H1 (cell line): ENCODE data around the gene NELL1. TPM values are rescaled to one million over a fixed set of nuclear protein-coding genes. Genes with fewer than 3 reads are reported as not detected.

Source experiments
- CTCF ChIA-PET: fragments of 300-600 bp; sonication (Branson Sonifier 250); formaldehyde crosslinking; loops from one replicate; lab custom pipeline; 2021; ENCODE audit not compliant: partially characterized antibody; lab: Charles Lee
- POLR2A ChIA-PET: fragments of 300-600 bp; sonication (Branson Sonifier 250); formaldehyde crosslinking; loops from one replicate; lab custom pipeline; 2021; ENCODE audit warnings: inconsistent platforms; ENCODE audit not compliant: partially characterized antibody; lab: Charles Lee
- DNase-seq, 2 experiments: peaks; one replicate each; pipeline versions ENCODE4 v3.0.0 to v3.0.0-alpha.2; 2010 to 2022; ENCODE audit warnings: low spot score in 2 of 2, low read depth in 1 of 2, mixed read lengths in 1 of 2
- FAIRE-seq: peaks from 2 replicates; lab custom pipeline; 2011; peaks lifted over from hg19 to GRCh38; lab: Jason Lieb, UNC
- H2AFZ ChIP-seq: 2 replicates; pipeline ENCODE4 v1.8.1; 2012; ENCODE audit warnings: low read length, inconsistent platforms
- H2AK5ac ChIP-seq: 2 replicates; pipeline ENCODE4 v1.6.1; 2013; ENCODE audit warnings: low read depth, low read length
- H2BK120ac ChIP-seq: replicated peaks from 2 replicates; pipeline ENCODE3; 2013; ENCODE audit warnings: low read depth, low read length, inconsistent platforms
- H2BK12ac ChIP-seq: 2 replicates; pipeline ENCODE4 v1.6.1; 2013; ENCODE audit warnings: low read depth, low read length
- H2BK15ac ChIP-seq: 2 replicates; pipeline ENCODE4 v1.6.1; 2013; ENCODE audit warnings: low read length
- H2BK20ac ChIP-seq: 2 replicates; pipeline ENCODE4 v1.6.1; 2013; ENCODE audit warnings: low read length
- H2BK5ac ChIP-seq: 2 replicates; pipeline ENCODE4 v1.6.1; 2013; ENCODE audit warnings: low read depth, low read length
- H3K14ac ChIP-seq: 2 replicates; pipeline ENCODE4 v1.6.1; 2013; ENCODE audit warnings: inconsistent platforms; ENCODE audit not compliant: insufficient read length
- H3K18ac ChIP-seq: 2 replicates; pipeline ENCODE4 v1.6.1; 2013; ENCODE audit warnings: low read length; ENCODE audit errors: extremely low read depth
- H3K23ac ChIP-seq: 2 replicates; pipeline ENCODE4 v1.6.1; 2013; ENCODE audit warnings: inconsistent platforms; ENCODE audit not compliant: insufficient read length
- H3K23me2 ChIP-seq: 2 replicates; pipeline ENCODE4 v1.6.1; 2013; ENCODE audit warnings: low read depth, low read length
- H3K27ac ChIP-seq: 2 replicates; pipeline ENCODE4 v1.6.1; 2011; ENCODE audit warnings: low read depth, low read length, inconsistent platforms
- H3K27me3 ChIP-seq, 4 experiments: replicated peaks in 1 of 4; 1 replicate in 1 of 4; 2 replicates in 3 of 4; pipeline versions ENCODE4 v1.6.1 to v1.8.1; 2011 to 2013; ENCODE audit warnings: low read length in 3 of 4, mild to moderate bottlenecking in 3 of 4, inconsistent platforms in 2 of 4, mixed read lengths in 2 of 4, moderate library complexity in 1 of 4; ENCODE audit not compliant: control insufficient read depth in 3 of 4, insufficient read depth in 3 of 4; ENCODE audit errors: extremely low read depth in 1 of 4
- H3K36me3 ChIP-seq, 4 experiments: 2 replicates each; pipeline versions ENCODE4 v1.6.1 to v1.8.1; 2011 to 2013; ENCODE audit warnings: mild to moderate bottlenecking in 4 of 4, low read length in 3 of 4, moderate library complexity in 2 of 4, control low read depth in 1 of 4, inconsistent platforms in 1 of 4; ENCODE audit not compliant: insufficient read depth in 4 of 4, control insufficient read depth in 2 of 4
- H3K4ac ChIP-seq: replicated peaks from 2 replicates; pipeline ENCODE3; 2013; ENCODE audit warnings: low read length, low read depth, mixed read lengths, inconsistent platforms; ENCODE audit not compliant: insufficient read length
- H3K4me1 ChIP-seq, 4 experiments: replicated peaks in 1 of 4; 1 replicate in 1 of 4; 2 replicates in 3 of 4; pipeline versions ENCODE4 v1.6.1 to v1.8.1; 2011 to 2013; ENCODE audit warnings: low read length in 3 of 4, inconsistent platforms in 2 of 4, mixed read lengths in 1 of 4; ENCODE audit not compliant: insufficient read depth in 4 of 4, control insufficient read depth in 3 of 4
- H3K4me2 ChIP-seq, 2 experiments: 2 replicates each; pipeline versions ENCODE4 v1.6.1 to v1.8.1; 2011 to 2013; ENCODE audit warnings: low read depth in 2 of 2, low read length in 2 of 2, control low read depth in 1 of 2, inconsistent platforms in 1 of 2, mild to moderate bottlenecking in 1 of 2; ENCODE audit not compliant: insufficient read depth in 1 of 2
- H3K4me3 ChIP-seq, 4 experiments: fragments of 200-600, 300-600 bp in 1 of 4; sonication (generic), shearing (Covaris generic), sonication (Bioruptor Twin) in 1 of 4; 2 replicates each; pipeline versions ENCODE4 v1.5.1 to v1.8.1; 2011 to 2016; ENCODE audit warnings: low read length in 4 of 4, low read depth in 3 of 4, control low read depth in 2 of 4, inconsistent platforms in 2 of 4, mild to moderate bottlenecking in 2 of 4, mixed read lengths in 1 of 4, moderate library complexity in 1 of 4; ENCODE audit not compliant: insufficient read depth in 2 of 4; ENCODE audit errors: extremely low read depth in 1 of 4
- H3K56ac ChIP-seq: replicated peaks from 2 replicates; pipeline ENCODE3; 2013; ENCODE audit warnings: low read depth, mild to moderate bottlenecking, mixed read lengths, low read length, inconsistent platforms; ENCODE audit not compliant: insufficient read length
- H3K79me1 ChIP-seq: 2 replicates; pipeline ENCODE4 v1.6.1; 2013; ENCODE audit warnings: low read depth, low read length, control low read depth
- H3K79me2 ChIP-seq, 2 experiments: 2 replicates each; pipeline versions ENCODE4 v1.6.1 to v1.8.1; 2012 to 2013; ENCODE audit warnings: low read length in 2 of 2, mild to moderate bottlenecking in 2 of 2, inconsistent platforms in 1 of 2; ENCODE audit not compliant: insufficient read depth in 2 of 2, control insufficient read depth in 1 of 2
- H3K9ac ChIP-seq, 4 experiments: replicated peaks in 1 of 4; 1 replicate in 1 of 4; 2 replicates in 3 of 4; pipeline versions ENCODE4 v1.6.1 to v1.8.1; 2011 to 2013; ENCODE audit warnings: low read depth in 3 of 4, low read length in 3 of 4, control low read depth in 2 of 4, mild to moderate bottlenecking in 2 of 4, moderate library complexity in 2 of 4, inconsistent platforms in 1 of 4; ENCODE audit errors: extremely low read depth in 1 of 4
- H3K9me3 ChIP-seq, 2 experiments: 2 replicates each; pipeline versions ENCODE4 v1.6.1 to v1.8.1; 2012 to 2013; ENCODE audit warnings: mild to moderate bottlenecking in 2 of 2, moderate library complexity in 2 of 2, control low read depth in 1 of 2, inconsistent platforms in 1 of 2, low read depth in 1 of 2, low read length in 1 of 2, mixed read lengths in 1 of 2; ENCODE audit not compliant: insufficient read depth in 2 of 2
- H4K20me1 ChIP-seq, 2 experiments: replicated peaks in 1 of 2; 2 replicates each; pipeline versions ENCODE3 to v1.8.1; 2011 to 2013; ENCODE audit warnings: inconsistent platforms in 2 of 2, low read length in 2 of 2, mild to moderate bottlenecking in 1 of 2; ENCODE audit not compliant: insufficient read depth in 2 of 2, control insufficient read depth in 1 of 2
- H4K5ac ChIP-seq: 2 replicates; pipeline ENCODE4 v1.6.1; 2013; ENCODE audit warnings: low read length, low read depth, mixed read lengths, inconsistent platforms; ENCODE audit not compliant: insufficient read length
- H4K8ac ChIP-seq: 2 replicates; pipeline ENCODE4 v1.8.0; 2013; ENCODE audit warnings: mild to moderate bottlenecking, moderate library complexity, low read length, inconsistent platforms; ENCODE audit not compliant: insufficient read depth; ENCODE audit errors: extremely low read depth
- H4K91ac ChIP-seq: replicated peaks from 2 replicates; pipeline ENCODE3; 2013; ENCODE audit warnings: low read length, mixed read lengths, inconsistent platforms; ENCODE audit not compliant: insufficient read length
- BRCA1 ChIP-seq: IDR thresholded peaks from 2 replicates; pipeline ENCODE4 v1.6.1; 2012; ENCODE audit warnings: low read depth, low read length, improper control_type of control experiment
- CHD2 ChIP-seq: IDR thresholded peaks from 2 replicates; pipeline ENCODE4 v1.6.1; 2012; ENCODE audit warnings: low read length, improper control_type of control experiment
- EZH2 ChIP-seq: fragments of 200-600 bp; sonication (generic); IDR thresholded peaks from 2 replicates; pipeline ENCODE4 v1.7.1; 2012; ENCODE audit warnings: low read depth, mild to moderate bottlenecking, moderate library complexity, low read length, inconsistent platforms; ENCODE audit not compliant: severe bottlenecking
- FOSL1 ChIP-seq: IDR thresholded peaks from 2 replicates; pipeline ENCODE4 v1.6.1; 2011; ENCODE audit warnings: mild to moderate bottlenecking, low read depth, low read length, moderate library complexity; ENCODE audit not compliant: insufficient read depth
- GTF2F1 ChIP-seq: IDR thresholded peaks from 2 replicates; pipeline ENCODE4 v1.6.1; 2012; ENCODE audit warnings: low read depth, low read length, improper control_type of control experiment, borderline replicate concordance
- HDAC6 ChIP-seq: IDR thresholded peaks from one replicate; pipeline ENCODE4 v1.7.1; 2012; ENCODE audit warnings: low read depth, mild to moderate bottlenecking, inconsistent platforms, low read length, moderate library complexity
- JUND ChIP-seq: IDR thresholded peaks from 2 replicates; pipeline ENCODE4 v1.6.1; 2011; ENCODE audit warnings: mild to moderate bottlenecking, improper control_type of control experiment, low read length
- KDM4A ChIP-seq: IDR thresholded peaks from one replicate; pipeline ENCODE4 v1.7.1; 2012; ENCODE audit warnings: low read depth, mild to moderate bottlenecking, moderate library complexity, low read length, inconsistent platforms; ENCODE audit not compliant: severe bottlenecking
- NANOG ChIP-seq: IDR thresholded peaks from 2 replicates; pipeline ENCODE4 v1.6.1; 2011; ENCODE audit warnings: low read length, low read depth, mild to moderate bottlenecking, inconsistent platforms; ENCODE audit not compliant: insufficient read depth, poor library complexity, severe bottlenecking
- POLR2A ChIP-seq, 2 experiments: IDR thresholded peaks; 1 replicate in 1 of 2; 2 replicates in 1 of 2; pipeline ENCODE4 v1.6.1; 2011; ENCODE audit warnings: low read depth in 2 of 2, low read length in 2 of 2, mild to moderate bottlenecking in 2 of 2; ENCODE audit errors: control extremely low read depth in 1 of 2
- POU5F1 ChIP-seq: IDR thresholded peaks from 2 replicates; pipeline ENCODE4 v1.6.1; 2011; ENCODE audit warnings: low read depth, mild to moderate bottlenecking, low read length, moderate library complexity
- SAP30 ChIP-seq: fragments of 300-600 bp; sonication (generic); IDR thresholded peaks from 2 replicates; pipeline ENCODE4 v1.7.1; 2012; ENCODE audit warnings: low read length, moderate library complexity, mild to moderate bottlenecking, inconsistent platforms; ENCODE audit not compliant: insufficient read depth, insufficient replicate concordance
- SP4 ChIP-seq: IDR thresholded peaks from 2 replicates; pipeline ENCODE4 v1.6.1; 2012; ENCODE audit warnings: low read length, inconsistent platforms
- TAF7 ChIP-seq: optimal IDR thresholded peaks from 2 replicates; pipeline ENCODE3; 2011; ENCODE audit warnings: low read depth, mild to moderate bottlenecking, inconsistent platforms, low read length, moderate library complexity, borderline replicate concordance
- TCF12 ChIP-seq: IDR thresholded peaks from 2 replicates; pipeline ENCODE4 v1.6.1; 2011; ENCODE audit warnings: low read depth, mild to moderate bottlenecking, low read length
- WGBS, 2 experiments: shearing (Covaris generic) in 1 of 2; methylation state at CpG; one replicate each; pipeline versions ENCODE4 v1.1.6 to v1.1.7; 2013 to 2015; ENCODE audit warnings: low lambda C conversion rate in 2 of 2, mixed read lengths in 2 of 2, inconsistent platforms in 1 of 2, low coverage in 1 of 2, missing lambda C conversion rate in 1 of 2; ENCODE audit not compliant: insufficient replicate concordance in 2 of 2, insufficient coverage in 1 of 2, insufficient read length in 1 of 2; ENCODE audit errors: extremely low coverage in 1 of 2, missing lambda C conversion rate in 1 of 2; 5-methylcytosine and 5-hydroxymethylcytosine counted together
- polyA plus RNA-seq, 7 experiments: library from polyadenylated mRNA; depleted of rRNA in 3 of 7; stranded (reverse) in 5 of 7; unstranded in 2 of 7; fragments of >200 nt in 5 of 7; fragments of 200-250 nt in 2 of 7; gene quantifications; 1 replicate in 5 of 7; 2 replicates in 1 of 7; 4 replicates in 1 of 7; pipeline versions ENCODE4 v1.2.1 to v1.2.3, GENCODE V29; 2011 to 2013; ENCODE audit warnings: missing spikeins in 2 of 7, mixed read lengths in 2 of 7
- total RNA-seq: library from RNA; stranded (reverse); fragmentation: NEBNext Ultra II Directional; extraction: Animal tissue kit (Norgen Biotek cat#: 25700); gene quantifications from 2 replicates; pipeline ENCODE4 v1.2.1, GENCODE V29; 2021

NELL1 gene
- total and polyA plus RNA-seq, 2 of the 8 experiments (the other 6 are each of a cell fraction or from before 2014, with no cell fraction given) = 0.21 TPM; not detected in 1

DNA sequence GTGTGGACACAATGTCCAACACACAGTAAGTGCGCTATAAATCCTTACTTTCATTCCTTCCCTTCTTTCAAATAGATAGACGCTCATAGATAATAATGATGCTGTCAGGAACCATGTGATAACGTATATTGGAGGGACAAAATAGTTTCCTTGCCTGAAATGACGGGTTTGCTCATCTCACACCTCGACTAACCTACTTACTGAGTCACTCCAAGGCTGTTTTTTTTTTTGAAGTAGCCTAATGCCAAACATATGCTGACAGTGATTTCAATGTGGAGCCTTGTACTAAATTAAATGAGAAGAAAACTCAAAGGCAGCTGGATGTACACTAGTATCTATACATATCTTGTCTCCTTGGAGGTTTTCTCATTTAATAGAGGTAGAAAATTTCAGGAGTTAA is 400.5 kb downstream of the NELL1 start:
- no peaks in the 10 kb centered on the region for H3K36me3 ChIP-seq
- H2BK15ac ChIP-seq = no peak overlapping the region
- H3K79me2 ChIP-seq = no peaks in the 10 kb centered on the region
- WGBS, 2 experiments = 93% methylated on average over 5 of the region's 5 CpGs; no CpG with 5 or more reads in 1 of the 2 experiments
- peaks cover 0 to 5% (median 2%) of the 10 kb centered on the region in 4 experiments; a peak in 2 of 7 replicates for H3K4me1 ChIP-seq
- no peaks in the 10 kb centered on the region; the same call in 1 of the 2 replicates for H3K23me2 ChIP-seq
- H4K20me1 ChIP-seq = no peaks in the 10 kb centered on the region
- H3K18ac ChIP-seq = no peak overlapping the region
- no peak overlapping the region for H4K91ac ChIP-seq
- no peak for DNase-seq
- no peak overlapping the region for H2AFZ ChIP-seq
- no peak overlapping the region for H3K4ac ChIP-seq
- H2BK12ac ChIP-seq = no peak overlapping the region
- H3K27me3 ChIP-seq = no peaks in the 10 kb centered on the region
- no peak overlapping the region for H2AK5ac ChIP-seq
- ChIA-PET CTCF (interaction anchor here (1.0 to 1.8 kb wide), 2 partner anchors 10 to 188 kb away, joined by 4 to 6 read pairs; no protein-coding TSS in a partner anchor), POLR2A (no interaction called here)
- H3K9ac ChIP-seq = no peak overlapping the region
- H3K23ac ChIP-seq = no peak overlapping the region
- H2BK120ac ChIP-seq = no peak overlapping the region
- H3K14ac ChIP-seq = no peak overlapping the region
- H3K56ac ChIP-seq = no peak overlapping the region
- no peak overlapping the region for H4K8ac ChIP-seq
- H3K79me1 ChIP-seq = no peaks in the 10 kb centered on the region
- no peak overlapping the region for H4K5ac ChIP-seq
- no peak for FAIRE-seq
- no peaks in the 10 kb centered on the region for H3K9me3 ChIP-seq
- H3K4me3 ChIP-seq = no peak overlapping the region
- H2BK5ac ChIP-seq = no peak overlapping the region
- no peak overlapping the region for H3K27ac ChIP-seq
- no peak overlapping the region for H3K4me2 ChIP-seq
- H2BK20ac ChIP-seq = no peak overlapping the region
- no peak for TF ChIP-seq HDAC6
- no peak for TF ChIP-seq NANOG
- TF ChIP-seq GTF2F1 = no peak
- no peak for TF ChIP-seq POLR2A (IDR thresholded peaks at IDR 0.05; ENCODE audit: control extremely low read depth in 1 of 2, low read depth in 2 of 2, low read length in 2 of 2)
- no peak for TF ChIP-seq JUND
- no peak for TF ChIP-seq BRCA1
- no peak for TF ChIP-seq KDM4A
- TF ChIP-seq FOSL1 = no peak
- no peak for TF ChIP-seq CHD2
- no peak for TF ChIP-seq SP4
- TF ChIP-seq TCF12 = no peak
- no peak for TF ChIP-seq EZH2
- TF ChIP-seq SAP30 = no peak
- no peak for TF ChIP-seq POU5F1
- no peak for TF ChIP-seq TAF7
